ENCODE measurements around the gene PCNA. TPM values are rescaled to one million over a fixed set of nuclear protein-coding genes. Genes with fewer than 3 reads are reported as not detected.

Gene PCNA
- total and polyA plus RNA-seq, 2 experiments from 2014 or later = 353 to 428 TPM

GRCh38 chr20:5104479-5104878 is 15.3 kb downstream of the PCNA start (continued):
- TF ChIP-seq ZNF462 (CRISPR knock-in tag; IDR thresholded peaks at IDR 0.05) (no peak), NANOG (IDR thresholded peaks at IDR 0.05; ENCODE audit: borderline replicate concordance) (no peak), ETS1 (IDR thresholded peaks at IDR 0.05) (no peak), CREB1 (CRISPR knock-in tag; IDR thresholded peaks at IDR 0.05; ENCODE audit: low read depth) (no peak), POLR2AphosphoS5 (IDR thresholded peaks at IDR 0.05; ENCODE audit: low read depth) (no peak)
- TF ChIP-seq, protein P1, sequence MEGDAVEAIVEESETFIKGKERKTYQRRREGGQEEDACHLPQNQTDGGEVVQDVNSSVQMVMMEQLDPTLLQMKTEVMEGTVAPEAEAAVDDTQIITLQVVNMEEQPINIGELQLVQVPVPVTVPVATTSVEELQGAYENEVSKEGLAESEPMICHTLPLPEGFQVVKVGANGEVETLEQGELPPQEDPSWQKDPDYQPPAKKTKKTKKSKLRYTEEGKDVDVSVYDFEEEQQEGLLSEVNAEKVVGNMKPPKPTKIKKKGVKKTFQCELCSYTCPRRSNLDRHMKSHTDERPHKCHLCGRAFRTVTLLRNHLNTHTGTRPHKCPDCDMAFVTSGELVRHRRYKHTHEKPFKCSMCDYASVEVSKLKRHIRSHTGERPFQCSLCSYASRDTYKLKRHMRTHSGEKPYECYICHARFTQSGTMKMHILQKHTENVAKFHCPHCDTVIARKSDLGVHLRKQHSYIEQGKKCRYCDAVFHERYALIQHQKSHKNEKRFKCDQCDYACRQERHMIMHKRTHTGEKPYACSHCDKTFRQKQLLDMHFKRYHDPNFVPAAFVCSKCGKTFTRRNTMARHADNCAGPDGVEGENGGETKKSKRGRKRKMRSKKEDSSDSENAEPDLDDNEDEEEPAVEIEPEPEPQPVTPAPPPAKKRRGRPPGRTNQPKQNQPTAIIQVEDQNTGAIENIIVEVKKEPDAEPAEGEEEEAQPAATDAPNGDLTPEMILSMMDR (conservative IDR thresholded peaks at IDR 0.05; ENCODE audit: low read depth in 2 of 2) = no peak
